HepG2 (cell line): ENCODE results near the gene WSB2.

Experiments
- SNAPC4 ChIP-seq: sonication (generic); formaldehyde crosslinking; IDR thresholded peaks from 2 replicates; pipeline ENCODE4 v1.4.0; 2020; ENCODE audit warnings: mild to moderate bottlenecking, missing genetic modification reagents
- ZNF121 ChIP-seq: sonication (generic); formaldehyde crosslinking; IDR thresholded peaks from 2 replicates; pipeline ENCODE4 v1.5.0; 2020; ENCODE audit warnings: mild to moderate bottlenecking, missing genetic modification reagents

- TF ChIP-seq ZNF121 (CRISPR knock-in tag) = no peak
- TF ChIP-seq SNAPC4 (CRISPR knock-in tag) = no peak
Measured at GRCh38 chr12:118102070-118102469, 41.1 kb upstream of the WSB2 start.
